ENCODE measurements around the gene RUSC1. TPM values are rescaled to one million over a fixed set of nuclear protein-coding genes. Genes with fewer than 3 reads are reported as not detected.
A peak's percentile ranks its signal among the peaks of the same experiment; 100 is the strongest.

Gene RUSC1
- total and polyA plus RNA-seq, 2 of the 8 experiments (the other 6 are each of a cell fraction or from before 2014, with no cell fraction given) = 54.6 to 90.4 TPM

- Histone ChIP-seq H2BK120ac (replicated peaks; ENCODE audit: low read depth, low read length) (no peak overlapping the region), H3K36me3 (ENCODE audit: control insufficient read depth in 2 of 4, insufficient read depth in 4 of 4, low read length in 3 of 4) (peaks cover 0 to 7% (median 2%) of the 10 kb centered on the region in 4 experiments; a peak in 2 of 8 replicates), H4K20me1 (replicated peaks in 1 of 2; ENCODE audit: control insufficient read depth in 1 of 2, insufficient read depth in 2 of 2, low read length in 2 of 2) (peaks cover 0 to 7% of the 10 kb centered on the region in 2 experiments), H3K56ac (replicated peaks; ENCODE audit: insufficient read length, low read depth, low read length) (no peak overlapping the region), H2AFZ (ENCODE audit: low read length) (no peak overlapping the region), H4K8ac (ENCODE audit: extremely low read depth, insufficient read depth, low read length) (peak overlapping the region; percentile 53), H3K79me2 (ENCODE audit: control insufficient read depth in 1 of 2, insufficient read depth in 2 of 2, low read length in 2 of 2) (peaks cover 8 to 20% of the 10 kb centered on the region in 2 experiments), H3K79me1 (ENCODE audit: low read depth, low read length) (peaks cover 5% of the 10 kb centered on the region; the same call in 1 of the 2 replicates), H3K23me2 (ENCODE audit: low read depth, low read length) (peaks cover 9% of the 10 kb centered on the region), H3K4me2 (ENCODE audit: insufficient read depth in 1 of 2, low read depth in 2 of 2, low read length in 2 of 2) (no peak overlapping the region), H3K9me3 (ENCODE audit: insufficient read depth in 2 of 2, low read depth in 1 of 2, low read length in 1 of 2) (no peaks in the 10 kb centered on the region), H2BK12ac (ENCODE audit: low read depth, low read length) (peak overlapping the region; percentile 10; the same call in 1 of the 2 replicates), H3K23ac (ENCODE audit: insufficient read length) (no peak overlapping the region), H3K18ac (ENCODE audit: extremely low read depth, low read length) (no peak overlapping the region), H3K4me3 (ENCODE audit: extremely low read depth in 1 of 4, insufficient read depth in 2 of 4, low read depth in 3 of 4, low read length in 4 of 4) (no peak overlapping the region), H4K5ac (ENCODE audit: insufficient read length, low read depth, low read length) (peak overlapping the region; percentile 16), H2BK20ac (ENCODE audit: low read length) (no peak overlapping the region), H3K9ac (replicated peaks in 1 of 4; ENCODE audit: extremely low read depth in 1 of 4, low read depth in 3 of 4, low read length in 3 of 4) (no peak overlapping the region; a peak in 1 of 7 replicates), H3K27me3 (replicated peaks in 1 of 4; ENCODE audit: control insufficient read depth in 3 of 4, extremely low read depth in 1 of 4, insufficient read depth in 3 of 4, low read length in 3 of 4) (no peaks in the 10 kb centered on the region; a peak in 1 of 7 replicates), H2AK5ac (ENCODE audit: low read depth, low read length) (no peak overlapping the region), H3K27ac (ENCODE audit: low read depth, low read length) (peak overlapping the region; percentile 25; the same call in 1 of the 2 replicates), H3K14ac (ENCODE audit: insufficient read length) (no peak overlapping the region), H3K4me1 (replicated peaks in 1 of 4; ENCODE audit: control insufficient read depth in 3 of 4, insufficient read depth in 4 of 4, low read length in 3 of 4) (peaks cover 0 to 8% (median 4%) of the 10 kb centered on the region in 4 experiments; a peak in 6 of 7 replicates), H4K91ac (replicated peaks; ENCODE audit: insufficient read length, low read length) (peak overlapping the region; percentile 94), H2BK5ac (ENCODE audit: low read depth, low read length) (peak overlapping the region; percentile 40; the same call in 1 of the 2 replicates), H2BK15ac (ENCODE audit: low read length) (peak overlapping the region; percentile 75; the same call in 1 of the 2 replicates), H3K4ac (replicated peaks; ENCODE audit: insufficient read length, low read depth, low read length) (no peak overlapping the region)
- POLR2A ChIA-PET (ENCODE audit: partially characterized antibody) = interaction anchor here (0.7 to 1.7 kb wide), 5 partner anchors 15 to 112 kb away, joined by 3 to 8 read pairs (median 4); partner anchors contain the start of genes RUSC1, SCAMP3 and THBS3
- FAIRE-seq (no peak), DNase-seq (ENCODE audit: low read depth in 1 of 2, low spot score in 2 of 2) (no peak)
- 92% methylated on average over 7 of the region's 7 CpGs; no CpG with 5 or more reads in 1 of the 2 experiments for WGBS, 2 experiments (ENCODE audit: extremely low coverage in 1 of 2, insufficient coverage in 1 of 2, insufficient read length in 1 of 2, insufficient replicate concordance in 2 of 2, low coverage in 1 of 2, low lambda C conversion rate in 2 of 2, missing lambda C conversion rate in 1 of 2)
- CTCF ChIA-PET (ENCODE audit: partially characterized antibody) = interaction anchor here (0.5 to 6.4 kb wide), 10 partner anchors 8 to 424 kb away, joined by 3 to 103 read pairs (median 23); partner anchors contain the start of genes CLK2 and RUSC1
- TF ChIP-seq POLR2AphosphoS5 (IDR thresholded peaks at IDR 0.05; ENCODE audit: low read depth, low read length) (no peak), HDAC2 (IDR thresholded peaks at IDR 0.05; ENCODE audit: borderline replicate concordance in 1 of 2, low read depth in 2 of 2, low read length in 2 of 2) (no peak), CHD2 (IDR thresholded peaks at IDR 0.05; ENCODE audit: low read length) (no peak), ATF3 (IDR thresholded peaks at IDR 0.05; ENCODE audit: insufficient read depth, low read depth, low read length) (no peak), SUZ12 (IDR thresholded peaks at IDR 0.05; ENCODE audit: low read length) (no peak), CBX5 (IDR thresholded peaks at IDR 0.05; ENCODE audit: low read depth, low read length) (no peak), SIX5 (IDR thresholded peaks at IDR 0.05; ENCODE audit: low read depth, low read length) (no peak), HDAC6 (IDR thresholded peaks at IDR 0.05; ENCODE audit: low read depth, low read length) (no peak), NANOG (IDR thresholded peaks at IDR 0.05; ENCODE audit: insufficient read depth, low read depth, low read length, poor library complexity, severe bottlenecking) (no peak), PHF8 (conservative IDR thresholded peaks at IDR 0.05; ENCODE audit: low read depth, low read length) (no peak), TAF7 (optimal IDR thresholded peaks at IDR 0.05; ENCODE audit: borderline replicate concordance, low read depth, low read length) (no peak), RXRA (IDR thresholded peaks at IDR 0.05; ENCODE audit: insufficient read depth, low read depth, low read length) (no peak)
Observed at GRCh38 chr1:155305881-155306391, 14.8 kb upstream of the RUSC1 start.
